K562 (cell line): Measurements from ENCODE around the gene CREB3L4.

Experiments
- CBX5 ChIP-seq: IDR thresholded peaks from 2 replicates; pipeline ENCODE4 v1.6.1; 2014; ENCODE audit warnings: low read depth, borderline replicate concordance
- CTCF ChIP-seq, 3 experiments: IDR thresholded peaks in 2 of 3; conservative IDR thresholded peaks in 1 of 3; 2 replicates each; pipeline ENCODE4 v1.5.1; 2011 to 2012; ENCODE audit warnings: low read length in 3 of 3, mild to moderate bottlenecking in 3 of 3, control low read depth in 2 of 3, improper control_type of control experiment in 1 of 3, inconsistent platforms in 1 of 3, low read depth in 1 of 3, mixed read lengths in 1 of 3, moderate library complexity in 1 of 3; ENCODE audit not compliant: insufficient read depth in 2 of 3
- FOXK1 ChIP-seq: sonication (generic); formaldehyde crosslinking; IDR thresholded peaks from 2 replicates; pipeline ENCODE4 v1.8.0; 2022; ENCODE audit warnings: missing genetic modification reagents, mild to moderate bottlenecking, borderline replicate concordance
- KAT7 ChIP-seq: sonication (generic); formaldehyde crosslinking; IDR thresholded peaks from 2 replicates; pipeline ENCODE4 v1.8.0; 2022; ENCODE audit warnings: missing genetic modification reagents, mild to moderate bottlenecking, borderline replicate concordance
- MED1 ChIP-seq: sonication (generic); formaldehyde crosslinking; IDR thresholded peaks from 2 replicates; pipeline ENCODE4 v1.8.1; 2023; ENCODE audit warnings: missing genetic modification reagents, borderline replicate concordance
- TBP ChIP-seq: optimal IDR thresholded peaks from 2 replicates; pipeline ENCODE3; 2011; ENCODE audit warnings: low read depth, low read length, improper control_type of control experiment

- TF ChIP-seq FOXK1 (CRISPR knock-in tag) (no peak), MED1 (CRISPR knock-in tag) (no peak), KAT7 (CRISPR knock-in tag) (no peak), CTCF (IDR thresholded peaks at IDR 0.05 in 2 of 3, conservative IDR thresholded peaks at IDR 0.05 in 1 of 3; ENCODE audit: insufficient read depth in 2 of 3, low read depth in 1 of 3, low read length in 3 of 3) (peak in 1 of 3 experiments; percentile 8; a peak in 1 of 6 replicates), TBP (no peak), CBX5 (no peak)
These were observed 9.4 kb upstream of the CREB3L4 start, which contains the start of gene CRTC2 for GRCh38 chr1:153958111-153958960.
